Measurements from ENCODE around the gene CYP3A7.
"Not testable (repeated sequence)": the region's sequence is repeated elsewhere in the genome, so short reads cannot be mapped to it uniquely, and the experiment has no call there.

DNA sequence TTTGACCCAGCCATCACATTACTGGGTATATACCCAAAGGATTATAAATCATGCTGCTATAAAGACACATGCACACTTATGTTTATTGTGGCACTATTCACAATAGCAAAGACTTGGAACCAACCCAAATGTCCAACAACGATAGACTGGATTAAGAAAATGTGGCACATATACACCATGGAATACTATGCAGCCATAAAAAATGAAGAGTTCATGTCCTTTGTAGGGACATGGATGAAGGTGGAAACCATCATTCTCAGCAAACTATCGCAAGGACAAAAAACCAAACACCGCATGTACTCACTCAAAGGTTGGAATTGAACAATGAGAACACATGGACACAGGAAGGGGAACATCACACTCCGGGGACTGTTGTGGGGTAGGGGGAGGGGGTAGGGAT lies 44.1 kb downstream of the CYP3A7 start:
- TF ChIP-seq, protein P1, sequence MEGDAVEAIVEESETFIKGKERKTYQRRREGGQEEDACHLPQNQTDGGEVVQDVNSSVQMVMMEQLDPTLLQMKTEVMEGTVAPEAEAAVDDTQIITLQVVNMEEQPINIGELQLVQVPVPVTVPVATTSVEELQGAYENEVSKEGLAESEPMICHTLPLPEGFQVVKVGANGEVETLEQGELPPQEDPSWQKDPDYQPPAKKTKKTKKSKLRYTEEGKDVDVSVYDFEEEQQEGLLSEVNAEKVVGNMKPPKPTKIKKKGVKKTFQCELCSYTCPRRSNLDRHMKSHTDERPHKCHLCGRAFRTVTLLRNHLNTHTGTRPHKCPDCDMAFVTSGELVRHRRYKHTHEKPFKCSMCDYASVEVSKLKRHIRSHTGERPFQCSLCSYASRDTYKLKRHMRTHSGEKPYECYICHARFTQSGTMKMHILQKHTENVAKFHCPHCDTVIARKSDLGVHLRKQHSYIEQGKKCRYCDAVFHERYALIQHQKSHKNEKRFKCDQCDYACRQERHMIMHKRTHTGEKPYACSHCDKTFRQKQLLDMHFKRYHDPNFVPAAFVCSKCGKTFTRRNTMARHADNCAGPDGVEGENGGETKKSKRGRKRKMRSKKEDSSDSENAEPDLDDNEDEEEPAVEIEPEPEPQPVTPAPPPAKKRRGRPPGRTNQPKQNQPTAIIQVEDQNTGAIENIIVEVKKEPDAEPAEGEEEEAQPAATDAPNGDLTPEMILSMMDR (IDR thresholded peaks at IDR 0.05 in 8 of 11, conservative IDR thresholded peaks at IDR 0.05 in 3 of 11): not testable (repeated sequence)
- not testable (repeated sequence) for TF ChIP-seq POLR2A (IDR thresholded peaks at IDR 0.05)

Measured in spleen (tissue), 7 donors.